GM23338 (cell line): ENCODE results near the gene GRID1. TPM values are rescaled to one million over a fixed set of nuclear protein-coding genes. Genes with fewer than 3 reads are reported as not detected.

ENCODE experiments used
- ATAC-seq: fragments of 200-7000 bp; cut with Tn5 transposase; 3 replicates; pipeline ENCODE4 v1.9.1; 2020
- DNase-seq: peaks from one replicate; pipeline ENCODE4 v3.0.0-alpha.2; 2015; ENCODE audit warnings: low spot score
- H2AFZ ChIP-seq: fragments of 200-600 bp; sonication (generic); 2 replicates; pipeline ENCODE4 v1.8.0; 2016; ENCODE audit warnings: antibody characterized with exemption, mild to moderate bottlenecking, moderate library complexity
- H3F3A ChIP-seq: fragments of 200-600 bp; sonication (generic); replicated peaks from 2 replicates; pipeline ENCODE4 v1.8.0; 2017; ENCODE audit warnings: antibody characterized with exemption, mixed run types, low read depth
- H3K27ac ChIP-seq: fragments of 200-600 bp; sonication (generic); 2 replicates; pipeline ENCODE4 v1.6.1; 2016; ENCODE audit warnings: low read depth
- H3K27me3 ChIP-seq: fragments of 200-600 bp; sonication (generic); 2 replicates; pipeline ENCODE4 v1.8.0; 2016; ENCODE audit warnings: mild to moderate bottlenecking, mixed run types, moderate library complexity; ENCODE audit not compliant: insufficient read depth
- H3K36me3 ChIP-seq: fragments of 200-600 bp; sonication (generic); 2 replicates; pipeline ENCODE4 v1.8.0; 2016; ENCODE audit warnings: mild to moderate bottlenecking; ENCODE audit not compliant: insufficient read depth
- H3K4me1 ChIP-seq: fragments of 200-600 bp; sonication (generic); 2 replicates; pipeline ENCODE4 v1.8.0; 2016; ENCODE audit warnings: mild to moderate bottlenecking, moderate library complexity; ENCODE audit not compliant: insufficient read depth
- H3K4me2 ChIP-seq: fragments of 200-600 bp; sonication (generic); 2 replicates; pipeline ENCODE4 v1.7.1; 2017; ENCODE audit warnings: mixed run types
- H3K4me3 ChIP-seq: fragments of 200-600 bp; sonication (generic); 2 replicates; pipeline ENCODE4 v1.6.1; 2016; ENCODE audit warnings: mixed run types
- H3K79me2 ChIP-seq: fragments of 200-600 bp; sonication (generic); replicated peaks from 2 replicates; pipeline ENCODE4 v1.8.0; 2017; ENCODE audit warnings: mild to moderate bottlenecking; ENCODE audit not compliant: insufficient read depth
- H3K9me2 ChIP-seq: fragments of 200-600 bp; sonication (generic); 2 replicates; pipeline ENCODE4 v1.8.0; 2017; ENCODE audit not compliant: insufficient read depth
- H4K20me1 ChIP-seq: fragments of 200-600 bp; sonication (generic); replicated peaks from 2 replicates; pipeline ENCODE4 v1.8.0; 2017; ENCODE audit warnings: mild to moderate bottlenecking; ENCODE audit not compliant: insufficient read depth
- H3K27ac Mint-ChIP-seq: 2 replicates; pipeline ENCODE4 v1.8.0; 2020; ENCODE audit warnings: inconsistent platforms, mild to moderate bottlenecking, moderate library complexity, mixed read lengths
- H3K27me3 Mint-ChIP-seq: 3 replicates; pipeline ENCODE4 v1.8.0; 2022; ENCODE audit warnings: low read depth, mild to moderate bottlenecking, moderate library complexity, mixed read lengths, inconsistent platforms; ENCODE audit not compliant: insufficient read depth, poor library complexity
- H3K36me3 Mint-ChIP-seq: 3 replicates; pipeline ENCODE4 v1.8.0; 2021; ENCODE audit warnings: low read depth, mild to moderate bottlenecking, inconsistent platforms, moderate library complexity, mixed read lengths
- H3K4me1 Mint-ChIP-seq: 3 replicates; pipeline ENCODE4 v1.8.0; 2020; ENCODE audit warnings: mild to moderate bottlenecking, inconsistent platforms, mixed read lengths
- H3K4me3 Mint-ChIP-seq: 3 replicates; pipeline ENCODE4 v1.8.0; 2021; ENCODE audit warnings: moderate library complexity, mild to moderate bottlenecking, inconsistent platforms, mixed read lengths
- H3K9me3 Mint-ChIP-seq: 3 replicates; pipeline ENCODE4 v1.8.0; 2020; ENCODE audit warnings: moderate library complexity, mild to moderate bottlenecking, inconsistent platforms, mixed read lengths
- CREB1 ChIP-seq: fragments of 250-450 bp; sonication (Bioruptor Pico); IDR thresholded peaks from 2 replicates; pipeline ENCODE4 v1.5.0; 2020; ENCODE audit warnings: low read depth, mild to moderate bottlenecking, moderate library complexity
- ETS1 ChIP-seq: IDR thresholded peaks from 2 replicates; pipeline ENCODE4 v1.6.1; 2016; ENCODE audit warnings: antibody characterized with exemption
- EZH2phosphoT487 ChIP-seq: fragments of 200-600 bp; sonication (generic); IDR thresholded peaks from one replicate; pipeline ENCODE4 v1.8.1; 2018; ENCODE audit warnings: antibody characterized with exemption; ENCODE audit not compliant: unreplicated experiment
- JUNB ChIP-seq: IDR thresholded peaks from one replicate; pipeline ENCODE4 v1.6.1; 2016; ENCODE audit warnings: antibody characterized with exemption; ENCODE audit not compliant: unreplicated experiment
- NANOG ChIP-seq: IDR thresholded peaks from 2 replicates; pipeline ENCODE4 v1.6.1; 2016; ENCODE audit warnings: antibody characterized with exemption, borderline replicate concordance
- POLR2AphosphoS5 ChIP-seq: IDR thresholded peaks from 2 replicates; pipeline ENCODE4 v1.6.1; 2016; ENCODE audit warnings: antibody characterized with exemption, low read depth
- STAT1 ChIP-seq: IDR thresholded peaks from one replicate; pipeline ENCODE4 v1.6.1; 2016; ENCODE audit warnings: antibody characterized with exemption; ENCODE audit not compliant: unreplicated experiment
- ZNF114 ChIP-seq: fragments of 250-450 bp; sonication (Bioruptor Pico); IDR thresholded peaks from 2 replicates; pipeline ENCODE4 v1.5.0; 2020; ENCODE audit warnings: mild to moderate bottlenecking, moderate library complexity
- ZNF331 ChIP-seq: fragments of 250-450 bp; sonication (Bioruptor Pico); IDR thresholded peaks from 2 replicates; pipeline ENCODE4 v1.5.0; 2020; ENCODE audit warnings: low read depth, mild to moderate bottlenecking, moderate library complexity
- polyA plus RNA-seq: library from polyadenylated mRNA; unstranded; fragments of >200 nt; fragmentation: Nextera tagmentation; extraction: Ambion mirVana; gene quantifications from 2 replicates; pipeline ENCODE4 v1.2.1, GENCODE V29; 2016
- total RNA-seq: library from RNA; depleted of rRNA; stranded (reverse); fragments of >200 nt; shearing (Covaris generic); gene quantifications from 2 replicates; pipeline ENCODE4 v1.2.3, GENCODE V29; 2014
- TF ChIP-seq, protein P1 (sequence below): IDR thresholded peaks from one replicate; pipeline ENCODE4 v1.6.1; 2018; ENCODE audit warnings: antibody characterized with exemption; ENCODE audit not compliant: unreplicated experiment
- TF ChIP-seq, protein P2 (sequence below), 2 experiments: fragments of 200-600 bp in 1 of 2; sonication (generic) in 1 of 2; conservative IDR thresholded peaks; 2 replicates each; pipeline versions ENCODE4 v1.5.1 to v1.6.1; 2016 to 2017; ENCODE audit warnings: antibody characterized with exemption in 2 of 2, low read depth in 2 of 2, mild to moderate bottlenecking in 2 of 2, moderate library complexity in 1 of 2

GRID1 gene
- total and polyA plus RNA-seq, 2 experiments from 2014 or later, result 0.14 to 0.15 TPM

DNA sequence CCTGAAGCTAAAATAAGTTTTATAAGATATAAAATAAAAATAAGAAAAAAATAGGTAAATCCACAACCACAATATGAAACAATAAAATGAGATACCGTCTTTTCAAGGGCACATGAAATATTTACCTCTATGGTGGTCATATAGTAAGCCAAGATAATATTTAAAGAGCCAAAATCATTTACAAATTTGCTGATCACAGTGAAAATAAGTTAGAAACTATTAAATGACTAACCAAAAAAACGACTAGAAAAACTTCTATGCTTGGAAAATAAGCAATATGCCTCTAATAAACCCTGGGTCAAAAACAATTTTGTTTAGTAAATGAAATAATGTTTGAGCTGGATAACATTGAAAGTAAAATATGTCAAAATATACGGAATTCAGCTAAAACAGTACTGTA, 535.2 kb downstream of the GRID1 start (continued):
- TF ChIP-seq, protein P1, sequence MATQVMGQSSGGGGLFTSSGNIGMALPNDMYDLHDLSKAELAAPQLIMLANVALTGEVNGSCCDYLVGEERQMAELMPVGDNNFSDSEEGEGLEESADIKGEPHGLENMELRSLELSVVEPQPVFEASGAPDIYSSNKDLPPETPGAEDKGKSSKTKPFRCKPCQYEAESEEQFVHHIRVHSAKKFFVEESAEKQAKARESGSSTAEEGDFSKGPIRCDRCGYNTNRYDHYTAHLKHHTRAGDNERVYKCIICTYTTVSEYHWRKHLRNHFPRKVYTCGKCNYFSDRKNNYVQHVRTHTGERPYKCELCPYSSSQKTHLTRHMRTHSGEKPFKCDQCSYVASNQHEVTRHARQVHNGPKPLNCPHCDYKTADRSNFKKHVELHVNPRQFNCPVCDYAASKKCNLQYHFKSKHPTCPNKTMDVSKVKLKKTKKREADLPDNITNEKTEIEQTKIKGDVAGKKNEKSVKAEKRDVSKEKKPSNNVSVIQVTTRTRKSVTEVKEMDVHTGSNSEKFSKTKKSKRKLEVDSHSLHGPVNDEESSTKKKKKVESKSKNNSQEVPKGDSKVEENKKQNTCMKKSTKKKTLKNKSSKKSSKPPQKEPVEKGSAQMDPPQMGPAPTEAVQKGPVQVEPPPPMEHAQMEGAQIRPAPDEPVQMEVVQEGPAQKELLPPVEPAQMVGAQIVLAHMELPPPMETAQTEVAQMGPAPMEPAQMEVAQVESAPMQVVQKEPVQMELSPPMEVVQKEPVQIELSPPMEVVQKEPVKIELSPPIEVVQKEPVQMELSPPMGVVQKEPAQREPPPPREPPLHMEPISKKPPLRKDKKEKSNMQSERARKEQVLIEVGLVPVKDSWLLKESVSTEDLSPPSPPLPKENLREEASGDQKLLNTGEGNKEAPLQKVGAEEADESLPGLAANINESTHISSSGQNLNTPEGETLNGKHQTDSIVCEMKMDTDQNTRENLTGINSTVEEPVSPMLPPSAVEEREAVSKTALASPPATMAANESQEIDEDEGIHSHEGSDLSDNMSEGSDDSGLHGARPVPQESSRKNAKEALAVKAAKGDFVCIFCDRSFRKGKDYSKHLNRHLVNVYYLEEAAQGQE, result no peak
- TF ChIP-seq POLR2AphosphoS5 (no peak), NANOG (no peak), STAT1 (no peak)

- Histone ChIP-seq H3K27me3 (no peaks in the 10 kb centered on the region), H3K4me2 (no peak overlapping the region), H3K4me1 (no peaks in the 10 kb centered on the region), H3F3A (no peaks in the 10 kb centered on the region), H3K36me3 (no peaks in the 10 kb centered on the region), H4K20me1 (no peaks in the 10 kb centered on the region), H3K9me2 (no peaks in the 10 kb centered on the region), H3K27ac (no peak overlapping the region), H3K4me3 (no peak overlapping the region), H3K79me2 (no peaks in the 10 kb centered on the region), H2AFZ (no peak overlapping the region)
- Mint-ChIP-seq H3K36me3 (peaks cover 9% of the 10 kb centered on the region; the same call in 1 of the 3 replicates), H3K27ac (no peak overlapping the region), H3K4me1 (no peaks in the 10 kb centered on the region), H3K9me3 (peaks cover 72% of the 10 kb centered on the region), H3K4me3 (no peak overlapping the region), H3K27me3 (no peaks in the 10 kb centered on the region)
- TF ChIP-seq ZNF331 (CRISPR knock-in tag), result no peak
- TF ChIP-seq CREB1 (CRISPR knock-in tag), result no peak
- TF ChIP-seq ETS1, result no peak
- TF ChIP-seq NANOG, result no peak
- TF ChIP-seq EZH2phosphoT487, result no peak
- no peak for TF ChIP-seq JUNB
- TF ChIP-seq ZNF114 (CRISPR knock-in tag), result no peak
- TF ChIP-seq STAT1, result no peak
- TF ChIP-seq, protein P2, sequence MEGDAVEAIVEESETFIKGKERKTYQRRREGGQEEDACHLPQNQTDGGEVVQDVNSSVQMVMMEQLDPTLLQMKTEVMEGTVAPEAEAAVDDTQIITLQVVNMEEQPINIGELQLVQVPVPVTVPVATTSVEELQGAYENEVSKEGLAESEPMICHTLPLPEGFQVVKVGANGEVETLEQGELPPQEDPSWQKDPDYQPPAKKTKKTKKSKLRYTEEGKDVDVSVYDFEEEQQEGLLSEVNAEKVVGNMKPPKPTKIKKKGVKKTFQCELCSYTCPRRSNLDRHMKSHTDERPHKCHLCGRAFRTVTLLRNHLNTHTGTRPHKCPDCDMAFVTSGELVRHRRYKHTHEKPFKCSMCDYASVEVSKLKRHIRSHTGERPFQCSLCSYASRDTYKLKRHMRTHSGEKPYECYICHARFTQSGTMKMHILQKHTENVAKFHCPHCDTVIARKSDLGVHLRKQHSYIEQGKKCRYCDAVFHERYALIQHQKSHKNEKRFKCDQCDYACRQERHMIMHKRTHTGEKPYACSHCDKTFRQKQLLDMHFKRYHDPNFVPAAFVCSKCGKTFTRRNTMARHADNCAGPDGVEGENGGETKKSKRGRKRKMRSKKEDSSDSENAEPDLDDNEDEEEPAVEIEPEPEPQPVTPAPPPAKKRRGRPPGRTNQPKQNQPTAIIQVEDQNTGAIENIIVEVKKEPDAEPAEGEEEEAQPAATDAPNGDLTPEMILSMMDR (conservative IDR thresholded peaks at IDR 0.05; ENCODE audit: low read depth in 2 of 2), result no peak
- no peak for ATAC-seq
- no peak for DNase-seq
Measured at GRCh38 chr10:85826377-85826776, 540.2 kb downstream of the GRID1 start.
